Measurements from ENCODE around the gene SLC29A2.

The SLC29A2 gene

GRCh38 chr11:66315921-66316811 lies 55.4 kb downstream of the SLC29A2 start:
- DNase-seq: no peak

- no peak for DNase-seq
These were observed 56.1 kb downstream of the SLC29A2 start for GRCh38 chr11:66315498-66315885.

GRCh38 chr11:66314561-66315497 lies 56.7 kb downstream of the SLC29A2 start:
- no peak for DNase-seq

GRCh38 chr11:66314186-66314501 lies 57.4 kb downstream of the SLC29A2 start:
- no peak for DNase-seq

- DNase-seq: no peak
These were observed 58.0 kb downstream of the SLC29A2 start for GRCh38 chr11:66313321-66314185.

GRCh38 chr11:66312549-66313320 lies 58.8 kb downstream of the SLC29A2 start:
- peak; percentile 88 for DNase-seq
